Heart left ventricle (tissue), 16 donors: ENCODE data around the gene PTPRN2. TPM values are rescaled to one million over a fixed set of nuclear protein-coding genes. Genes with fewer than 3 reads are reported as not detected.

Experiments
- ATAC-seq, 4 donors: fragments of 200-7000 bp; cut with Tn5 transposase; one replicate each; pipeline ENCODE4 v1.9.1; 2020 to 2022; ENCODE audit warnings: moderate library complexity in 4 of 4, mild to moderate bottlenecking in 3 of 4, moderate number of reproducible peaks in 1 of 4
- DNase-seq, 5 donors: peaks; one replicate each; pipeline ENCODE4 v3.0.0-alpha.2; 2020
- H3K27ac ChIP-seq, 12 donors: fragments of 200-600 bp; sonication (generic) in 4 of 12; one replicate each; pipeline versions ENCODE4 v1.5.0 to v1.8.0; 2016 to 2022; ENCODE audit warnings: mild to moderate bottlenecking in 2 of 12
- H3K27me3 ChIP-seq, 9 donors: fragments of 200-600 bp; sonication (generic) in 2 of 9; one replicate each; pipeline versions ENCODE4 v1.5.1 to v1.8.0; 2016 to 2022; ENCODE audit warnings: mild to moderate bottlenecking in 3 of 9
- H3K36me3 ChIP-seq, 9 donors: fragments of 200-600 bp; sonication (generic) in 2 of 9; one replicate each; pipeline versions ENCODE4 v1.5.0 to v1.8.0; 2018 to 2022; ENCODE audit warnings: mild to moderate bottlenecking in 2 of 9
- H3K4me1 ChIP-seq, 12 donors: fragments of 200-600 bp; sonication (generic) in 4 of 12; one replicate each; pipeline versions ENCODE4 v1.5.0 to v1.8.0; 2016 to 2022; ENCODE audit warnings: mild to moderate bottlenecking in 3 of 12
- H3K4me3 ChIP-seq, 12 donors: fragments of 200-600 bp; sonication (generic) in 4 of 12; one replicate each; pipeline versions ENCODE4 v1.5.0 to v1.8.0; 2017 to 2022; ENCODE audit warnings: mild to moderate bottlenecking in 9 of 12, moderate library complexity in 4 of 12
- H3K9me3 ChIP-seq, 12 donors: fragments of 200-600 bp; sonication (generic) in 4 of 12; one replicate each; pipeline versions ENCODE4 v1.5.0 to v1.8.0; 2016 to 2022; ENCODE audit warnings: mild to moderate bottlenecking in 1 of 12
- POLR2A ChIP-seq, 2 donors: fragments of 450-650 bp; IDR thresholded peaks; one replicate each; pipeline ENCODE4 v1.6.1; 2017; ENCODE audit warnings: antibody characterized with exemption in 2 of 2, mild to moderate bottlenecking in 2 of 2, moderate library complexity in 2 of 2
- WGBS, 4 donors: extraction: QIAGEN DNeasy Blood & Tissue Kit in 2 of 4; methylation state at CpG; one replicate each; pipeline versions ENCODE4 v1.1.5 to v1.1.7; 2013 to 2018; 5-methylcytosine and 5-hydroxymethylcytosine counted together
- intact Hi-C, 10 donors: fragments of 100-400 bp; cut with DNase I; formaldehyde crosslinking; loops; one replicate each; pipeline versions ENCODE4 v1.11.1 to v1.14.2; 2022
- polyA plus RNA-seq, 2 donors: library from polyadenylated mRNA; stranded (reverse); fragments of 200-250 nt; gene quantifications; one replicate each; pipeline ENCODE4 v1.2.3, GENCODE V29; 2013
- total RNA-seq, 9 donors: library from RNA; depleted of rRNA in 2 of 9; stranded (reverse); fragments of >200 nt in 2 of 9; fragmentation: NEBNext Ultra II Directional in 3 of 9; extraction: Animal tissue kit (Norgen Biotek cat#: 25700) in 3 of 9; gene quantifications; one replicate each; pipeline versions ENCODE4 v1.1.0 to v1.2.4, GENCODE V29; 2016 to 2023
- TF ChIP-seq, protein P1 (sequence below), 12 donors: fragments of 200-600 bp; sonication (generic) in 4 of 12; IDR thresholded peaks; one replicate each; pipeline versions ENCODE4 v1.5.0 to v1.8.0; 2018 to 2022; ENCODE audit warnings: antibody characterized with exemption in 12 of 12, mild to moderate bottlenecking in 5 of 12
- donor health status: ischemic (EF 13 %, LVEDD 7.1; RV severe dilation, severe dysfunction).
- donor health status: healthy with polysubstance abuse.
- donor health status: DM: no; HTN: yes; CAD: no.
- donor health status: DM: no; HTN: no; CAD: no.
- donor health status: ischemic (EF 25% LVEDD 6.9; RV normal size, moderate dysfunction).
- donor health status: ischemic (EF 25% LVEDD 5.7; RV mildly dilated, moderate dysfunction).
- donor health status: healthy.
- donor health status: DM: yes; HTN: yes; CAD: no.
- donor health status: ischemic (EF 35%, LVEDD 5.7; RV mildly dilated, moderate dysfunction).
- donor health status: nonischemic (EF 11% LVEDD 7.7; RV severe dilation, severe dysfunction).
- donor health status: DM: yes; HTN: yes; CAD: no.
- donor health status: PGD.
- donor health status: ischemic (EF 29% LVEDD 5.4; RV normal size, mild dysfunction).
- donor health status: nonischemic (EF 23%, LVEDD 6.1; RV moderate dilation, normal function).

The PTPRN2 gene
- total and polyA plus RNA-seq, 11 donors: 0.61 to 2.3 (median 1.3) TPM

DNA sequence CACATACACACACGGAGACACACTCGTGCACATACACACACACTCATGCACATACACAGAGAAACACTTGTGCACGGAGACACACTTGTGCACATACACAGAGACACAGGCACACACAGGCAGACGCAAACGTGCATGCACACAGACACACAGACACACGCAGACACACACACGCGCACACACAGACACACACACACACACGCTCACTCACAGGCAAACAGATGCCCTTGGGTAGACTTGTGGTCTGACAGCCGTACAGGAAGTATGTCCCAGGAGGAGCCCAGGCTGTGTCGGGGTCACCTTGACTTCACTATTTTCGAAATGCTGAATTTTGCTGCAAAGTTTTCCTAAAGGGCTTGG lies 712.8 kb downstream of the PTPRN2 start:
- intact Hi-C loops: loop anchor here in 9 of 10 donors (5.0 to 10.0 kb wide), 2 partner anchors 440 to 443 kb away; no protein-coding TSS in a partner anchor

DNA sequence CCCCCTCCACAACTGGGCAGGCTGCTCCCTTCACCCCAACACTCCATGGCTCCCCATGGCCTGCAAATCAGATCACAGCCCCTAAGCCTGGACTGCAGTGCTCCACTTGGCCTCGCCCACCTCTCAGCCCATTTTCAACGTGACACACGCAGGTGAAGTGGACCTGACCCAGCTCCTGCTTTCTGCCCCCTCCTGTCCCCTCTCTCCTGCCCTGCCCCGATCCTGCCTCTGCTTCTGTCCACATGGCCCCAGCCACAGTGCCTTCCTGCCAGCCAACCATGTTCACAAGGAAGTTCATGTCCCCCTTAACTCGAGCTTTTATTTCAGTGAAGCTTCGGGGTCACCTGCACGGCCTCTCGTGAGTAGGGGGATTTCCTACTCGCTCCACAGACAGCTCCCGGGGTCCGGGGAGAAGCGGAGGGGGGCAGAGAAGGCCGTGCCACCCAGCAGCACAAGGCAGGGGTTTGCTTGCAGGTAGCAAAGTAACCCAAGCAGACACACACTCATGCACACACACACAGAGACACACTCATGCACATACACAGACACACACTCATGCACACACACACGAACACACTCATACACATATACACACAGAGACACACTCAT lies 713.3 kb downstream of the PTPRN2 start:
- Histone ChIP-seq H3K4me1 (peaks cover 0 to 9% (median 5%) of the 10 kb centered on the region in 12 donors), H3K9me3 (peaks cover 0 to 10% (median 0%) of the 10 kb centered on the region in 12 donors), H3K4me3 (no peak overlapping the region), H3K27ac (no peak overlapping the region), H3K27me3 (peaks cover 0 to 27% (median 4%) of the 10 kb centered on the region in 9 donors), H3K36me3 (no peaks in the 10 kb centered on the region)
- TF ChIP-seq POLR2A (IDR thresholded peaks at IDR 0.05): no peak
- TF ChIP-seq, protein P1, sequence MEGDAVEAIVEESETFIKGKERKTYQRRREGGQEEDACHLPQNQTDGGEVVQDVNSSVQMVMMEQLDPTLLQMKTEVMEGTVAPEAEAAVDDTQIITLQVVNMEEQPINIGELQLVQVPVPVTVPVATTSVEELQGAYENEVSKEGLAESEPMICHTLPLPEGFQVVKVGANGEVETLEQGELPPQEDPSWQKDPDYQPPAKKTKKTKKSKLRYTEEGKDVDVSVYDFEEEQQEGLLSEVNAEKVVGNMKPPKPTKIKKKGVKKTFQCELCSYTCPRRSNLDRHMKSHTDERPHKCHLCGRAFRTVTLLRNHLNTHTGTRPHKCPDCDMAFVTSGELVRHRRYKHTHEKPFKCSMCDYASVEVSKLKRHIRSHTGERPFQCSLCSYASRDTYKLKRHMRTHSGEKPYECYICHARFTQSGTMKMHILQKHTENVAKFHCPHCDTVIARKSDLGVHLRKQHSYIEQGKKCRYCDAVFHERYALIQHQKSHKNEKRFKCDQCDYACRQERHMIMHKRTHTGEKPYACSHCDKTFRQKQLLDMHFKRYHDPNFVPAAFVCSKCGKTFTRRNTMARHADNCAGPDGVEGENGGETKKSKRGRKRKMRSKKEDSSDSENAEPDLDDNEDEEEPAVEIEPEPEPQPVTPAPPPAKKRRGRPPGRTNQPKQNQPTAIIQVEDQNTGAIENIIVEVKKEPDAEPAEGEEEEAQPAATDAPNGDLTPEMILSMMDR (IDR thresholded peaks at IDR 0.05): no peak
- DNase-seq (no peak), ATAC-seq (peak in 1 of 4 donors; percentile 13)
- intact Hi-C loops: loop anchor here in 5 of 10 donors (10.0 kb wide), 1 partner anchor 440 kb away; no protein-coding TSS in a partner anchor
- WGBS, 4 donors: 78 to 85% (median 81%) methylated on average over 14 of the region's 14 CpGs

More for the DNA sequence above, 712.8 kb downstream of the PTPRN2 start:
- Histone ChIP-seq H3K27ac (no peak overlapping the region), H3K9me3 (peaks cover 0 to 5% (median 0%) of the 10 kb centered on the region in 12 donors), H3K4me3 (no peak overlapping the region), H3K4me1 (peaks cover 0 to 9% (median 5%) of the 10 kb centered on the region in 12 donors), H3K36me3 (no peaks in the 10 kb centered on the region), H3K27me3 (peaks cover 0 to 27% (median 4%) of the 10 kb centered on the region in 9 donors)
- ATAC-seq (peak in 1 of 4 donors; percentile 23), DNase-seq (no peak)
- 49 to 60% (median 58%) methylated on average over 8 to 12 of the region's 12 CpGs for WGBS, 4 donors
- no peak for TF ChIP-seq POLR2A (IDR thresholded peaks at IDR 0.05)
- TF ChIP-seq, protein P1 (IDR thresholded peaks at IDR 0.05): no peak

DNA sequence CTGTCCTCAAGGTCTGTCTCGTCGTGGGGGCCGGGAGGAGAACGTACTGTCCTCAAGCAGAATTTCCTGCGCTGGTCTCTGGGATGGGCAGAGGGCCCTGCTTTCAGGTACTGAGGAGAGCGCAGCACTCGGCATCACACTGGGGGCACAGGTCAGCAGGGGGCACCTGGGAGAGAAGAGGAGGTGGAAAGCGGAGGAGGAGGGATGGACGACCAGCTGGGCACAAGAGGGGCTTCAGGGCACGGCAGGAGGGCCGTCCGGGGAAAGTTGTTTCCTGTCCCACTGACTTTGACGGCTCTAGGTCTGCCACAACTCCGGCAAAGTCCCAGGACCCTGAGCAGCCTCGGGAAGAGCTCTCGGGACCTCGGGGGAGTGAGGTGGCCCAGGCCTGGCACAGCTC lies 714.0 kb downstream of the PTPRN2 start:
- ATAC-seq (no peak), DNase-seq (no peak)
- Histone ChIP-seq H3K4me1 (peaks cover 0 to 9% (median 5%) of the 10 kb centered on the region in 12 donors), H3K36me3 (no peaks in the 10 kb centered on the region), H3K27me3 (peaks cover 0 to 27% (median 4%) of the 10 kb centered on the region in 9 donors), H3K4me3 (no peak overlapping the region), H3K27ac (no peak overlapping the region), H3K9me3 (peaks cover 0 to 16% (median 0%) of the 10 kb centered on the region in 12 donors)
- WGBS, 4 donors: 58 to 74% (median 69%) methylated on average over 12 to 17 of the region's 17 CpGs
- no peak for TF ChIP-seq POLR2A (IDR thresholded peaks at IDR 0.05)
- TF ChIP-seq, protein P1 (IDR thresholded peaks at IDR 0.05): no peak
- intact Hi-C loops: loop anchor here in 5 of 10 donors (10.0 kb wide), 1 partner anchor 439 kb away; no protein-coding TSS in a partner anchor

- H3K4me3 ChIP-seq: no peak overlapping the region
- 65 to 77% (median 70%) methylated on average over 21 to 30 of the region's 30 CpGs for WGBS, 4 donors
- DNase-seq (peak in 1 of 5 donors; percentile 49), ATAC-seq (no peak)
- H3K36me3 ChIP-seq: no peaks in the 10 kb centered on the region
- intact Hi-C loops: loop anchor here in 5 of 10 donors (10.0 kb wide), 1 partner anchor 438 kb away; no protein-coding TSS in a partner anchor
- peaks cover 0 to 9% (median 5%) of the 10 kb centered on the region in 12 donors for H3K4me1 ChIP-seq
- no peak for TF ChIP-seq POLR2A (IDR thresholded peaks at IDR 0.05)
- TF ChIP-seq, protein P1 (IDR thresholded peaks at IDR 0.05): no peak
- H3K27ac ChIP-seq: no peak overlapping the region
- H3K9me3 ChIP-seq: peaks cover 0 to 16% (median 0%) of the 10 kb centered on the region in 12 donors
- H3K27me3 ChIP-seq: peaks cover 0 to 27% (median 4%) of the 10 kb centered on the region in 9 donors
These were observed 714.4 kb downstream of the PTPRN2 start for GRCh38 chr7:157873181-157873580.
